Activated T-helper 1 cell treated with Interleukin-2 at 50 U/mL for 16 hours (primary cell): ENCODE data around the gene PDGFA.

Source experiments
- DNase-seq: peaks from one replicate; pipeline ENCODE4 v3.0.0-alpha.2; 2020; ENCODE audit warnings: low read depth

Gene PDGFA

GRCh38 chr7:536231-536630, 16.6 kb upstream of the PDGFA start:
- DNase-seq, result no peak

DNA sequence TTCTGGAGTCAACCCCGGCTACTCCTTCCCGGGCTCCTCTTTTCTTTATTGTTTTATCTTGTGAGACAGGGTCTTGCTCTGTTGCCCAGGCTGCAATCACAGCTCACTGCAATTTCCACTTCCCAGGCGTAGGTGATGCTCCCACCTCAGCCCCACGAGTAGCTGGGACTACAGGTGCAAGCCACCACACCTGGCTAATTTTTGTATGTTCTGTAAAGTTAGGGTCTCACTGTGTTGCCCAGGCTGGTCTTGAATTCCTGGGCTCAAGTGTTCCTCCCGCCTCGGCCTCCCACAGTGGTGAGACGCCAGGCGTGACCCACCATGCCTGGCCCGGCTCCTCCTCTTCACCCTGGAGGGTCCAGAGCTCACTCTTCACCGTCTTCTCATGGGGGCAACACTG, 15.3 kb upstream of the PDGFA start:
- DNase-seq, result no peak

GRCh38 chr7:534075-534474, 14.4 kb upstream of the PDGFA start:
- no peak for DNase-seq

GRCh38 chr7:533266-533665, 13.6 kb upstream of the PDGFA start:
- no peak for DNase-seq

GRCh38 chr7:532379-533143, 12.9 kb upstream of the PDGFA start:
- DNase-seq, result no peak

- no peak for DNase-seq
Observed at GRCh38 chr7:531777-532176, 12.1 kb upstream of the PDGFA start.

GRCh38 chr7:528451-528850, 8.8 kb upstream of the PDGFA start:
- DNase-seq, result no peak

DNA sequence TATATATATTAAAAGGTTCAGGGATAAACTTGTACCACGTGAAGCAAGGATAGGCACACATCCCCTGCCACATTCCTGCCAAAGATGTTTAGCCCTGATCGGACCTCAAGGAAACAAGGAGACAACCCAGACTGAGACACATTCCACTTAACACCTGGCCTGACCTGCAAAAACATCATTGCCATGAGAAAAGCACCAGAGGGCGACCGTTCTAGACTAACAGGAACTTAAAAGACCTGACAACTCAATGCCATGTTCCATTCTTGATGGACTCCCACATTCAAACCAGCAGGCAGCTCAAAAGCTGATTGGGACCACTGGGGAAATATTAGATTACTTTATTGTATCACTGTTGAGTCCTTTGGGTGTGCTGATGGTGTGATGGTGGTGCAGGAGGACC, 8.1 kb upstream of the PDGFA start:
- DNase-seq, result no peak

DNA sequence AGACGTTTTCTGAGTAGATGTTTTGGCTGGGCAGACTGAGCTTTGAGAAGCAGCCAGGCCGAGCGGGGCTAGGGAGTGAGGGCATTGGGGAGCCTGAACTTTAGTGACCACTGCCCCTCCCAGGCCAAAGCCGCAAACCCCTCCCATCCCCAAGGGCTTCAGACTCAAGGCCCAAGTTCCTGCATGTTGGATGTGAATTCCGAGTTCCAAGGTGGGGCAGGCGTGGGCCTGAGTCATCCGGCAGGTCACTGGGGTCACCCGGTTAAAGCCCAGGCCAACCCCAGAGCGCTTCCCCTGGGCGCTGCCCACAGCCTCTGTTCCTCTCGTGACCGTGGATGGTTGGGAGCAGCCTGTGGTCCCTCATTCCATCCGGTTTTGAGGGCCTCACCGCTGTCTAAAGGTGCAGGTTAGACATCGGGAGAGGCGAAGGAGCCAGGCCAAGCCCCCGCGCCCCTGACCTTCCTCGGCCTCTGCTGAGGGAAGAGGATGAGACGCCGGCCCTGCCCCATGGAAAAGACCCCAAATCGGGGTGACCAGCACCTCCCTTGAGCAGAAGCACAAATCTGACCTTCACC, 6.9 kb upstream of the PDGFA start:
- DNase-seq, result no peak

DNA sequence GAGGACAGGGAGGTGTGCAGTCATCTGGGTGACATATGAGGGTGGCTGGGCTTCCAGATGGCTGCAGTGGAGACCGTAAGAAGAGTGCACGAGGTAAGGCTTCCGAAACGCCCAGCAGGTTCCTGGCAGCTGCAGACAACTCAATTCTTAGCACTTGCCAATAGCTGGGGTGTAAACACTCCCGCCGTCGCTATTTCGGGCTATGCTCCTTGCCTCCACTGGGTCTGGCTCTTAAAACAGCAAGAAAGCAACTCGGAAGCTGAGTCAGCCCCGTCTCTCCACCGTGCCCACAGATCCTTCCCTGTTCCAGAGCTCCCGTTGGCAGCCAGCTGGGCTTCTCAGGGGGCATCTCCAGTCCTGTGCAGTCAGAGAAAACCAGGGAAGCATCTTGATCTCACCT, 6.1 kb upstream of the PDGFA start:
- no peak for DNase-seq

GRCh38 chr7:524800-525199, 5.2 kb upstream of the PDGFA start:
- DNase-seq, result no peak

DNA sequence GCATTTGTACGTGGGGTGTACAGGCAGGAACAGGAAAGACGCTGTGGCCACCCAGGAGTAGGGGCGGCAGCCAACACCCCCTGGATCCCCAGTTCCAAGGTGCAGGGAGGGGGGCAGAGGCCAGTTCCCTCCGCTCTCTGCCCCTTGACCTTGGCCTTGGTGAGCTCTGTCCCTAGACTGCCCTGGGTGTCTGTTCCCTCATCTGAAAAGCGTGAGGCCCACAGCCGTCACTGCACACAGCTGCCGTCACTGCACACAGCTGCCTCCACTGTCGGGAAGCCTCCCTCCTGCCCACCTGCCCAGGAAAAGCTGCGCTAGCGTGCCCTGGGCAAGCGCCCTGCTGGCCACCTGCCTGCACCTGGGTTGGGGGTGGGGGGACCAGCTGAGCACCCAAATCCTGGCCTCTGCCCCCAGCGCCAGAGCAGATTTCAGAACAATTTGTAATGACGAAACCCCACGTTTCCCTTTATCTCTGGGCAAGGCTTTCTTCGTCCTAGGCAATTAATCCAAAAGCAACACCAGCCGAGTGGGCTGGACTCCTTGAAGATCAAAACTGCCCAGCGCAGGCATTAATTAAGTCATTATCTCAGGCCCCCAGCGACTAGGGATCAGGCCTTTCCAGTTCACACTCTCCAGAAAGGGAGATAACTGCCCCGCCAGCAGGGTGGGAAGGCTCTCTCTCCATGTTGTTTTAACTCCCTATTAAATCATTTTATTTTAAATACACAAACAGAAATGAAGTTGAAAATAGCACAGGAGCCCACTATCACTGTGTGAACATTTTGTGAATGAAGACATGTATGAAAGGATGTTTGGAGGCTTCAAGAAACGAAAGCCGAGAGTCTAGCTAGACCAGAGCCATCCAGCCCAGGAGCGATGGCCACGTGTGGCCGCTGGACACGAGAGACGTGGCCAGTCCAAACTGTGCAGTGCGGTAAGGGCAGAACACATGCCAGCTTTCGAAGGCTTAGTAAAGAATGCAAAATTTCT, 4.0 kb upstream of the PDGFA start:
- DNase-seq, result no peak

DNA sequence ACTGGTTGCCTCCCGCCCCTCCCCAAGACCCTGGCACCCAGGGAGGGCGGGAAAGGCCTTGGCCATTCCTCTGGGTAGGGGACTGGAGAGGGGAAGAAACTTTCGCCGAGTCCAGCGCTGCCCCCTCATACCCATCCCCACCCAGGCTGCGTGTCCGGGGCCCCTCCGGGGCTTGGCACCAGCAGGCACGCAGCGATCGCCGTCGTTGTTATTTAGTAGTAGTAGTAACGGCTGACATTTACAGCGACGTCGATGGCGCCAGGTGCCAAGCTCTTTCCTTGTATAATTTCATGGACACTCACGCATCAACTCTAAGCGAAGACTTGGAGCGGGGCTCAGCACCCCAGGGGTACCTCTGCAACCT, 3.3 kb upstream of the PDGFA start:
- DNase-seq, result no peak

GRCh38 chr7:522071-522950, 2.7 kb upstream of the PDGFA start:
- DNase-seq, result no peak

- DNase-seq, result no peak
Observed at GRCh38 chr7:521221-522070, 1.8 kb upstream of the PDGFA start.

DNA sequence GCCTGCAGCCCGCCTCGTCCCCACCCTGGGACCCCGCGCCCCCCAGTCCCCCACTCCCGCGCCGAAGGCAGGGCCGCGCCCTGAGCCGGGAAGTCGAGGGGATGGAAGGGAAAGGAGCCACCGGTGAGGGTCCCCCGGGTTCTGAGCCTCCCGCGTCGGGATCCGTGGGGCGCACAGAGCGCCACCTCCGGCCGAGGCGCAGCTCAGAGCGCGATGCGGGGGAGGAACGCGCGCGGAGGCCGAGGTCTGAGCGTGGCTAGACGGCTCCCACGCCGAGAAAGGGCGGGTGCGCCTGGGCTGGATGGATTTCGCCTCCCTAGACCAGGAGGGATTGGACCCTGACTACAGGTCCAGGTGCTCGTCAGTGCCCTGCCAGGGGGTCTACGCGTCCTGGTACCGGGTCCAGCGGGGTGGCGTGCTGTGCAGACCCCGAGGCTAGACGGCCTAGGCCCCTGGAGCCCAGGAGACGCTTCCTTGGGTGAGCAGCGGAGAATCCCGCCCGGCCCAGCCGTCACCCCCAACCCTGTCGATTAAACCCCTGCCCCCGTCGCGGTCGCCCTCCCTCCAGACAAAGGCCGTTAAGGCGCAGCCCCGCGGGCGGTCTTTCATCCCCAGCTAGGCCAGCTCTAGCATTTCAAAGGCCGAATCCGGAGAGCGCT, 986 bp upstream of the PDGFA start:
- no peak for DNase-seq

GRCh38 chr7:518630-519483, 789 bp downstream of the PDGFA start:
- DNase-seq, result no peak

- no peak for DNase-seq
Observed at GRCh38 chr7:517774-518629, 1.6 kb downstream of the PDGFA start.
